Measurements from ENCODE around the gene PCA3. TPM values are rescaled to one million over a fixed set of nuclear protein-coding genes. Genes with fewer than 3 reads are reported as not detected.
A peak's percentile ranks its signal among the peaks of the same experiment; 100 is the strongest.

PCA3 gene
- total RNA-seq, 1 experiment from 2014 or later: not detected

GRCh38 chr9:76803762-76804161, 39.5 kb downstream of the PCA3 start:
- BruUV-seq (replicated peaks): no TSS peak
- H3K9me3 Mint-ChIP-seq (ENCODE audit: low read depth, unreplicated experiment): no peaks in the 10 kb centered on the region
- no peak for TF ChIP-seq CTCF (IDR thresholded peaks at IDR 0.05; ENCODE audit: unreplicated experiment)
- H3K4me1 Mint-ChIP-seq (ENCODE audit: low read depth, unreplicated experiment): no peaks in the 10 kb centered on the region
- intact Hi-C loops (cut with micrococcal nuclease; ENCODE audit: unreplicated experiment): no loop called here
- DNase-seq: no peak
- peaks cover 37% of the 10 kb centered on the region for H3K27me3 Mint-ChIP-seq (ENCODE audit: unreplicated experiment)
- H3K4me3 Mint-ChIP-seq (ENCODE audit: low read depth, unreplicated experiment): no peak overlapping the region
- no peak overlapping the region for H3K27ac Mint-ChIP-seq (ENCODE audit: unreplicated experiment)
- CTCF ChIA-PET: no interaction called here
- H3K36me3 Mint-ChIP-seq (ENCODE audit: insufficient read depth, unreplicated experiment): no peaks in the 10 kb centered on the region

- no peak overlapping the region for H3K27ac Mint-ChIP-seq (ENCODE audit: unreplicated experiment)
Measured at GRCh38 chr9:76808636-76809035, 44.4 kb downstream of the PCA3 start.

GRCh38 chr9:76810377-76810957, 46.2 kb downstream of the PCA3 start:
- peak; percentile 45 for DNase-seq
- peak; percentile 34 for TF ChIP-seq CTCF (IDR thresholded peaks at IDR 0.05; ENCODE audit: unreplicated experiment)
- Mint-ChIP-seq H3K27ac (ENCODE audit: unreplicated experiment) (no peak overlapping the region), H3K4me1 (ENCODE audit: low read depth, unreplicated experiment) (no peaks in the 10 kb centered on the region), H3K36me3 (ENCODE audit: insufficient read depth, unreplicated experiment) (no peaks in the 10 kb centered on the region), H3K9me3 (ENCODE audit: low read depth, unreplicated experiment) (no peaks in the 10 kb centered on the region), H3K27me3 (ENCODE audit: unreplicated experiment) (peaks cover 38% of the 10 kb centered on the region), H3K4me3 (ENCODE audit: low read depth, unreplicated experiment) (no peak overlapping the region)
- BruUV-seq (replicated peaks): no TSS peak
- intact Hi-C loops (cut with micrococcal nuclease; ENCODE audit: unreplicated experiment): loop anchor here (1.0 to 10.0 kb wide), 3 partner anchors 94 to 340 kb away; partner anchors contain the start of gene PRUNE2
- CTCF ChIA-PET: interaction anchor here (1.0 to 1.8 kb wide), 2 partner anchors 177 to 340 kb away, joined by 3 to 18 read pairs; no protein-coding TSS in a partner anchor

More at GRCh38 chr9:76808636-76809035, 44.4 kb downstream of the PCA3 start:
- no peak for DNase-seq
- no peak overlapping the region for H3K4me3 Mint-ChIP-seq (ENCODE audit: low read depth, unreplicated experiment)
- no peaks in the 10 kb centered on the region for H3K4me1 Mint-ChIP-seq (ENCODE audit: low read depth, unreplicated experiment)
- no peaks in the 10 kb centered on the region for H3K36me3 Mint-ChIP-seq (ENCODE audit: insufficient read depth, unreplicated experiment)
- CTCF ChIA-PET: no interaction called here
- TF ChIP-seq CTCF (IDR thresholded peaks at IDR 0.05; ENCODE audit: unreplicated experiment): no peak
- no peaks in the 10 kb centered on the region for H3K9me3 Mint-ChIP-seq (ENCODE audit: low read depth, unreplicated experiment)
- no TSS peak for BruUV-seq (replicated peaks)
- intact Hi-C loops (cut with micrococcal nuclease; ENCODE audit: unreplicated experiment): no loop called here
- peaks cover 55% of the 10 kb centered on the region for H3K27me3 Mint-ChIP-seq (ENCODE audit: unreplicated experiment)

GRCh38 chr9:76812591-76812990, 48.4 kb downstream of the PCA3 start:
- H3K4me1 Mint-ChIP-seq (ENCODE audit: low read depth, unreplicated experiment): no peaks in the 10 kb centered on the region
- CTCF ChIA-PET: interaction anchor here (0.7 kb wide), 1 partner anchor 446 kb away, joined by 3 read pairs; no protein-coding TSS in a partner anchor
- no peaks in the 10 kb centered on the region for H3K9me3 Mint-ChIP-seq (ENCODE audit: low read depth, unreplicated experiment)
- no TSS peak for BruUV-seq (replicated peaks)
- no peak for TF ChIP-seq CTCF (IDR thresholded peaks at IDR 0.05; ENCODE audit: unreplicated experiment)
- peaks cover 38% of the 10 kb centered on the region for H3K27me3 Mint-ChIP-seq (ENCODE audit: unreplicated experiment)
- H3K36me3 Mint-ChIP-seq (ENCODE audit: insufficient read depth, unreplicated experiment): no peaks in the 10 kb centered on the region
- no peak overlapping the region for H3K27ac Mint-ChIP-seq (ENCODE audit: unreplicated experiment)
- no peak for DNase-seq
- H3K4me3 Mint-ChIP-seq (ENCODE audit: low read depth, unreplicated experiment): no peak overlapping the region
- intact Hi-C loops (cut with micrococcal nuclease; ENCODE audit: unreplicated experiment): loop anchor here (10.0 kb wide), 1 partner anchor 92 kb away; the partner anchor contains the start of gene PRUNE2

All from Calu3 (cell line).